Measurements from ENCODE around the gene ARID5B. TPM values are rescaled to one million over a fixed set of nuclear protein-coding genes. Genes with fewer than 3 reads are reported as not detected.

ARID5B gene
- total RNA-seq, 1 experiment from 2014 or later: 0.04 TPM

DNA sequence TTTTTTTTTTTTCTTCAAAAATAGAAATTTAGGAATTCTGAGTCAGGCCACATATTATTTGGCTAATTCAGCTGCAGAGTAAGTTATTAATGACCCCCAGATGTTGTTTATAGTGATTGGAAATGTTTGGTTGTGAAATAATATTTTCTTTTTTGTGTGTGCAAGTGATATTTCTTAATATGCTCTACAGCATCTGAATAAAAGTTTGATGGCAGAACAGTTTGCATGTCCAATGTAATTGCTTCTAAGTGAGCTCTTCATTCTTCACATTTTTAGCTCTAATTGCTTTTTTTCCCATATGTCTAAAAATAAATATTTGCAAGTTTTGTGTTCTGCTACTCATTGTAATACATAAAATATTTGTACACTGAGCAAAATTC lies 116.0 kb downstream of the ARID5B start:
- Mint-ChIP-seq H3K27ac (no peak overlapping the region), H3K4me1 (peaks cover 24 to 25% of the 10 kb centered on the region in 2 experiments), H3K9me3 (no peaks in the 10 kb centered on the region), H3K36me3 (ENCODE audit: insufficient read depth in 1 of 3, low read depth in 3 of 3) (no peaks in the 10 kb centered on the region), H3K27me3 (ENCODE audit: low read depth) (no peaks in the 10 kb centered on the region), H3K4me3 (no peak overlapping the region)
- H3K4ac ChIP-seq (ENCODE audit: low read depth, low read length): no peak overlapping the region
- no peak overlapping the region for H2BK20ac ChIP-seq (ENCODE audit: low read depth, low read length, poor library complexity, severe bottlenecking)
- H3K9me3 ChIP-seq (ENCODE audit: control insufficient read depth, low read depth, low read length): no peaks in the 10 kb centered on the region
- no peak overlapping the region for H3K14ac ChIP-seq (ENCODE audit: insufficient read depth, low read length)
- H2AFZ ChIP-seq (ENCODE audit: low read length): no peak overlapping the region
- DNase-seq: no peak
- H4K20me1 ChIP-seq (ENCODE audit: control insufficient read depth, insufficient read depth, insufficient read length): no peaks in the 10 kb centered on the region
- H3K4me1 ChIP-seq (ENCODE audit: insufficient read depth, low read length): peaks cover 12% of the 10 kb centered on the region; the same call in 1 of the 2 replicates
- no peak overlapping the region for H4K5ac ChIP-seq (ENCODE audit: insufficient read length, low read depth, low read length)
- H3K23ac ChIP-seq (ENCODE audit: insufficient read length, low read depth, low read length): no peak overlapping the region
- H2BK12ac ChIP-seq (ENCODE audit: insufficient read length, low read depth, low read length): no peak overlapping the region
- H4K91ac ChIP-seq (ENCODE audit: insufficient read length, low read depth, low read length): no peak overlapping the region
- H2BK120ac ChIP-seq (ENCODE audit: low read depth, low read length, poor library complexity, severe bottlenecking): no peak overlapping the region
- H3K18ac ChIP-seq (ENCODE audit: insufficient read length, low read depth, low read length): no peak overlapping the region
- no peak for TF ChIP-seq CTCF (conservative IDR thresholded peaks at IDR 0.05)
- no peak overlapping the region for H2BK5ac ChIP-seq (ENCODE audit: insufficient read length, low read length)
- H3K79me1 ChIP-seq (ENCODE audit: insufficient read depth, low read depth, low read length, poor library complexity, severe bottlenecking): no peaks in the 10 kb centered on the region
- H3T11ph ChIP-seq (ENCODE audit: low read length): no peak overlapping the region
- no peak overlapping the region for H3K4me2 ChIP-seq (ENCODE audit: insufficient read depth, insufficient read length, low read length)
- no peak overlapping the region for H4K8ac ChIP-seq (replicated peaks; ENCODE audit: insufficient read length, low read depth, low read length)
- no peak overlapping the region for H3K56ac ChIP-seq (ENCODE audit: insufficient read length, low read depth, low read length)
- no peaks in the 10 kb centered on the region for H3K23me2 ChIP-seq (ENCODE audit: insufficient read length, low read depth, low read length, poor library complexity, severe bottlenecking)
- no peak overlapping the region for H3K9ac ChIP-seq (ENCODE audit: extremely low read depth, insufficient read length, low read length)
- no peak overlapping the region for H2AK5ac ChIP-seq (ENCODE audit: insufficient read length, low read length)
- H3K79me2 ChIP-seq (ENCODE audit: insufficient read depth, low read length): no peaks in the 10 kb centered on the region
- H3K27me3 ChIP-seq (ENCODE audit: insufficient read depth, low read length): no peaks in the 10 kb centered on the region
- H3K27ac ChIP-seq (ENCODE audit: insufficient read length, low read depth, low read length): no peak overlapping the region
- no peak overlapping the region for H2BK15ac ChIP-seq (ENCODE audit: low read depth, low read length)
